HG03521 (cell line): Measurements from ENCODE around the gene TEX264.
"Not testable (repeated sequence)": the region's sequence is repeated elsewhere in the genome, so short reads cannot be mapped to it uniquely, and the experiment has no call there.

ENCODE experiments used
- ATAC-seq: cut with Tn5 transposase; IDR thresholded peaks from one replicate; pipeline ENCODE4 v1.9.1; 2021; ENCODE audit warnings: mild to moderate bottlenecking, moderate library complexity; ENCODE audit not compliant: unreplicated experiment

TEX264 gene

DNA sequence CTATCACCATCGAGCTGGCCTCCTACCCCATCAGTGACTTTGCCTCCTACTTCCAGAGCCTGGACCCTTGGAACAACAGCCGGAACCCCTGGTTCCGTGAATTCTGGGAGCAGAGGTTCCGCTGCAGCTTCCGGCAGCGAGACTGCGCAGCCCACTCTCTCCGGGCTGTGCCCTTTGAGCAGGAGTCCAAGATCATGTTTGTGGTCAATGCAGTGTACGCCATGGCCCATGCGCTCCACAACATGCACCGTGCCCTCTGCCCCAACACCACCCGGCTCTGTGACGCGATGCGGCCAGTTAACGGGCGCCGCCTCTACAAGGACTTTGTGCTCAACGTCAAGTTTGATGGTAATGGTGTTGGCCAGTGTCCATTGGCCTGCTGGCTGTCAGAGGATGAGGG is 41.9 kb downstream of the TEX264 start:
- no peak for ATAC-seq

DNA sequence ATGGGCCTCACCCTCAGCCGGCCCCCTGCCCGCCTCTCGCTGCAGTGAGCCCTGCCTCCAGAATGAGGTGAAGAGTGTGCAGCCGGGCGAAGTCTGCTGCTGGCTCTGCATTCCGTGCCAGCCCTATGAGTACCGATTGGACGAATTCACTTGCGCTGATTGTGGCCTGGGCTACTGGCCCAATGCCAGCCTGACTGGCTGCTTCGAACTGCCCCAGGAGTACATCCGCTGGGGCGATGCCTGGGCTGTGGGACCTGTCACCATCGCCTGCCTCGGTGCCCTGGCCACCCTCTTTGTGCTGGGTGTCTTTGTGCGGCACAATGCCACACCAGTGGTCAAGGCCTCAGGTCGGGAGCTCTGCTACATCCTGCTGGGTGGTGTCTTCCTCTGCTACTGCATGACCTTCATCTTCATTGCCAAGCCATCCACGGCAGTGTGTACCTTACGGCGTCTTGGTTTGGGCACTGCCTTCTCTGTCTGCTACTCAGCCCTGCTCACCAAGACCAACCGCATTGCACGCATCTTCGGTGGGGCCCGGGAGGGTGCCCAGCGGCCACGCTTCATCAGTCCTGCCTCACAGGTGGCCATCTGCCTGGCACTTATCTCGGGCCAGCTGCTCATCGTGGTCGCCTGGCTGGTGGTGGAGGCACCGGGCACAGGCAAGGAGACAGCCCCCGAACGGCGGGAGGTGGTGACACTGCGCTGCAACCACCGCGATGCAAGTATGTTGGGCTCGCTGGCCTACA is 44.4 kb downstream of the TEX264 start:
- no peak for ATAC-seq

- ATAC-seq = no peak
These were observed 44.9 kb downstream of the TEX264 start for GRCh38 chr3:51715977-51716294.

- ATAC-seq = no peak
These were observed 45.8 kb downstream of the TEX264 start for GRCh38 chr3:51716805-51717204.

DNA sequence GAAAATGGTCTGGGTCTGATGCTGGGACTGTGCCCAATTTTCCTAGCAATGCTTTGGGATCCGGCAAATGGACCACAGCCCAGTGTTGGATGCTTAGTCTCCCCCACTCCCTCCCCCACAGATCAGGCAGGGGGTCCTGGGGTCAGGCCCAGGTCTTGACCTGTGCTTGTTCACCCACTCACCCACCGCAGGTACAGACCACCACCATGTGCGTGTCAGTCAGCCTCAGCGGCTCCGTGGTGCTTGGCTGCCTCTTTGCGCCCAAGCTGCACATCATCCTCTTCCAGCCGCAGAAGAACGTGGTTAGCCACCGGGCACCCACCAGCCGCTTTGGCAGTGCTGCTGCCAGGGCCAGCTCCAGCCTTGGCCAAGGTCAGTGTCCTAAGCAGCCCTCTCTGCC is 46.4 kb downstream of the TEX264 start:
- ATAC-seq = no peak

- no peak for ATAC-seq
These were observed 46.9 kb downstream of the TEX264 start for GRCh38 chr3:51717947-51718346.

DNA sequence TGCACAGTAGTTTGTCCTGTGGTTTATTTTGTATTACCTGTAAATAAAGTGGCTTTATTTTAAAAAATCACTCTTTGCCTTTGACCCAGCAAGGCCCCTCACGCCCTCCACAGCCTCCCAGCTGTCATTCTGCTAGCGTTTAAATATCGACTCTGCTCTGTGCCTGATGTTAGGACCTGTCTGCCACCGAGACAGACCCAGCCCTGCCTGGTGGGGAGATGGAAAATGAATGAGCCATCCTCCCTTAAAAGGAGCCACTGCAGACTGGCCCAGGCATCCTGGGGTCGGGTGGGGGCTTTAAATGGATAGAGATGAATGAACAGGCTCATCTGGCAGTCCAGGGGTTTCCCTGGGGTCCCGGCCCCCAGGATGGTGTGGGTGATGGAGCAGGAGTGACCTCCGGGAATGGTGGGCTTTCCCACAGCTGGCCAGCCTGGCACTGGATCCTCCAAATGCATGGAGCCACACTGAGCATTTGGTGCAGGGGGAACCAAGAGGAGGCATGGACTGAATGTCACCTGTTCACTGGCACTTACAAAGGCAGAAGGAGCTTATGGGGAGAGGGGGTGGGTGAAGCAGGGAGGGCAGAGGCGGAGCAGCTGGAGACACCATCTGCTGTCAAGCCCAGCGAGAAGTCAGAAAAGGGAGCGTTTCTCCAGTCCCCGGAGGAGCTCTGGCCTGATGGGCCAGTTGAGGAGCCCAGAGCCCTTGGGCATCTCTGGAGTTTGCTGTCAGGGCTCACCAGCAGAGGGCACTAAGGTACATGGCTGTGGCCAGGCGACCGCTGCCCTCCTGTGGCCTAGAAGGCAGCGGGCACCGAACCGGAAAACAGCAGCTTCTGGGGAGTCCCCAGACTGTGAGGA is 47.7 kb downstream of the TEX264 start:
- ATAC-seq = no peak

DNA sequence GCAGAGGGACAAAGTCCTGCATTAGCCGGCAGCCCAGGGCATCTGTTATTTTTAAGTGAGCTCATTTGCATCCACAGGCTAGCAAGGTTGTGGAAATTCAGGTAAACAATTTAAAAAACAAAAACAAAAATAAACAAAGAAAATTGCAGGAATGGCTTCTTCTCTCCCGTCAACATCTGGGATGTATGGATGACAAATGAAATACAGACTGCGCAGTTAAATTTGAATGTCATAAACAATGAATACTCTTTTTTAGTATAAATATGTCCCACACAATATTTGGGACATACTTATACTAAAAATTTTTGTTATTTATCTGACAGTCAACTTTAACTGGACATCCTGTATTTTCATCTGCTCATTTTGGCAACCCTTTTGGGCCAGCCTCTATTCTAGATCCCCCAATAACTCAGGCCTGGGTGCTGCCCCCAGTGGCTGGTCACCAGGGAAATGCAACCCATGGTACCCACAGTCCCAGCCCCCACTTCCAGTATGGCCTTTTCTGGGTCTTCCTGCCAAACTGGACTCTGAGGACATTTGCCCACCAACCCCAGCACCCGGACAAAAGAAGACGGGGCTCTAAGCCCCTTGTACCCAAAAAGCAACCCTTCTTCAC is 48.5 kb downstream of the TEX264 start:
- no peak for ATAC-seq

GRCh38 chr3:51720292-51721061 is 49.4 kb downstream of the TEX264 start:
- ATAC-seq = no peak

GRCh38 chr3:51721062-51721745 is 50.2 kb downstream of the TEX264 start:
- ATAC-seq = no peak

GRCh38 chr3:51722362-51722761 is 51.3 kb downstream of the TEX264 start:
- ATAC-seq = no peak

GRCh38 chr3:51727500-51727899 is 56.4 kb downstream of the TEX264 start:
- ATAC-seq = no peak

- ATAC-seq = no peak
These were observed 58.1 kb downstream of the TEX264 start for GRCh38 chr3:51729042-51729633.

DNA sequence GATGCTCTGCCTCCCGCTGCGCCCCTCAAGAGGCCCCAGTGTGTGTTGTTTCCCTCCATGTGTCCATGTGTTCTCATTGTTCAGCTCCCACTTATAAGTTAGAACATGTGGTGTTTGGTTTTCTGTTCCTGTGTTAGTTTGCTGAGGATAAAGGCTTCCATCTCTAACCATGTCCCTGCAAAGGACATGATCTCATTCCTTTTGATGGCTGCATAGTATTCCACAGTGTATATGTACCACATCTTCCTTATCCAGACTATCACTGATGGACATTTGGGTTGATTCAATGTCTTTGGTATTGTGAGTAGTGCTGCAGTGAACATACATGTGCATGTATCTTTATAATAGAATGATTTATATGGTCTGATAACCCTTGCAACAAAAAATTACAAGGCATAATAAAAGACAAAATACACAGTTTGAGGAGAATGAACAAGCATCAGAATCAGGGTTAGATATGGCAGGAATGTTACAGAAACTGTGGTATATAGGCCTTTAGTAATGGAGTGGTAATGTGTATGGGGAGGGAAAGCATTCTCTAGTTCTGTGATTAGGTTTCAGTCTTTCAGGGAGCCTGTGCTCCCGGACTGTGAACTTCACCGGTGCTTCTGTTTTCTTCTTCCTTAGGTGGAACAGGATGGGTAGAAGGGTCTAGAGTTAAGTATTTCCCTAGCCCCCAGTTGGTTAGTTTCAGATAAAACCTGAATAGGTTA is 63.0 kb downstream of the TEX264 start:
- no peak for ATAC-seq

- ATAC-seq = no peak
These were observed 63.5 kb downstream of the TEX264 start for GRCh38 chr3:51734572-51734907.

DNA sequence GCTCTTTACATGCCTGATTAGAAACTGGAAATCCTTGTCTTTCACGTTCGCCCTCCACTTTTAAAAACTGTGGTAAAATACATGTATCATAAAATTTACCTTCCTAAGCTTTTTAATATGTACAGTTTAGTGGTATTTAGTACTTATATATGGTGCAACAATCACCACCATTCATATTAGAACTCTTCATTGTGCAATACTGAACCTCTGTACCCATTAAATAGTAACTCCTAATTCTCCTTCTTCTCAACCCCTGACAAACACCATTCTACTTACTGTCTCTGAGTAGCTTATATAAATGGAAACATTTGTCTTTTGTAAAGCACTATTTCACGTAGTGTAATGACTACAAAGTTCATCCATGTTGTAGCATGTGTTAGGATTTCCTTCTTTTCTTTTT is 64.0 kb downstream of the TEX264 start:
- no peak for ATAC-seq

DNA sequence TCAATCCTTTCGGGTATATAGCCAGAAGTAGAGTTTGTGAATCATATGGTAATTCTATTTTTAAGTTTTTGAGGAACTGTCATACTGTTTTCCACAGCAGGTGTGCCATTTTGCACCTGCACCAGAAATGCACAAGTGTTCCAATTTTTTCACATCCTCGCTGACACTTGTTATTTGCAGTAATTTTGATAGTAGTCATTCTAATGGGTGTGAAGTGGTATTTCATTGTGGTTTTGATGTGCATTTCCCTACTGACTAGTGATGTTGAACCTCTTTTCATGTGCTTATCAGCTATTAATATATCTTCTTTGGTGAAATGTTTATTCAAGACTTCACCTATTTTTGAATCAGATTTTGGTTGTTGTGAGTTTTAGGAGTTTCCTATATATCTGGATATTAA is 64.9 kb downstream of the TEX264 start:
- no peak for ATAC-seq

GRCh38 chr3:51739110-51739509 is 68.1 kb downstream of the TEX264 start:
- no peak for ATAC-seq

DNA sequence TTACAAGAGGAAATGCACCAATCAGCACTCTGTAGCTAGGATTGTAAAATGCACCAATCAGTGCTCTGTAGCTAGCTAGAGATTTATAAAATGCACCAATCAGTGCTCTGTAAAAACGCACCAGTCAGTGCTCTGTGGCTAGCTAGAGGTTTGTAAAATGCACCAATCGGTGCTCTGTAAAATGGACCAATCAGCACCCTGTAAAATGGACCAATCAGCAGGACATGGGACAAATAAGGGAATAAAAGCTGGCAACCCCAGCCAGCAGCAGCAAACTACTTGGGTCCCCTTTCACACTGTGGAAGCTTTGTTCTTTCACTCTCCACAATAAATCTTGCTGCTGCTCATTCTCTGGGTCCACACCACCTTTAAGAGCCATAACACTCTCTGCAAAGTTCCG is 71.3 kb downstream of the TEX264 start:
- not testable (repeated sequence) for ATAC-seq

DNA sequence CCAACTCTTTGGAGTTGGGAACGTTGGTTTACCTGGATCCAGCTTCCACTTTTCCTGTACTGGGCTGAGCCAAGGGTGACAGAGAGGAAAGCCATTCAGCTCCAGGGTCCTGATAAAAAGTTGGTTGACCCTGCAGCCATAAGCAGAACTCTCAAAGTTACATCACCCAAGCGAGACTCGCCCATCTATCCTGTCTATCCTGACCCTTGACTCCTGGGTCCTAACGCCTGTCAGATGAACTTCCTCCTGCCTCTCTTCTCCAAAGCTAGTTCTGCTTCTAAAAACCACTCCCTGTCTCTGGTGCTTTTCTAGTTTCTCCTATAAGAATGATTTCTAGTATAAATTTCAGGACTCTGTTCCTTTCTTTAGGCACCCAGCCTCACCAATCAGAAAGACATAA is 71.9 kb downstream of the TEX264 start:
- not testable (repeated sequence) for ATAC-seq
